HG02759 (cell line): ENCODE results near the gene TTLL5.
"Not testable (repeated sequence)": the region's sequence is repeated elsewhere in the genome, so short reads cannot be mapped to it uniquely, and the experiment has no call there.

ENCODE experiments used
- ATAC-seq: cut with Tn5 transposase; IDR thresholded peaks from one replicate; pipeline ENCODE4 v1.9.1; 2021; ENCODE audit warnings: mild to moderate bottlenecking, moderate library complexity; ENCODE audit not compliant: unreplicated experiment

Gene TTLL5

GRCh38 chr14:75649773-75650172, 11.3 kb upstream of the TTLL5 start:
- ATAC-seq, result no peak

GRCh38 chr14:75650253-75651058, 10.6 kb upstream of the TTLL5 start:
- no peak for ATAC-seq

- ATAC-seq, result no peak
Observed at GRCh38 chr14:75653563-75653962, 7.5 kb upstream of the TTLL5 start.

GRCh38 chr14:75654127-75654732, 6.8 kb upstream of the TTLL5 start:
- ATAC-seq, result peak; percentile 73

- no peak for ATAC-seq
Observed at GRCh38 chr14:75655235-75655634, 5.8 kb upstream of the TTLL5 start.

GRCh38 chr14:75657331-75657730, 3.7 kb upstream of the TTLL5 start:
- no peak for ATAC-seq

GRCh38 chr14:75658957-75659356, 2.1 kb upstream of the TTLL5 start:
- no peak for ATAC-seq

GRCh38 chr14:75660238-75660629, 812 bp upstream of the TTLL5 start:
- no peak for ATAC-seq

GRCh38 chr14:75661499-75661814, 411 bp downstream of the TTLL5 start:
- no peak for ATAC-seq

- no peak for ATAC-seq
Observed at GRCh38 chr14:75662966-75663365, 1.9 kb downstream of the TTLL5 start.

GRCh38 chr14:75667099-75667765, 6.2 kb downstream of the TTLL5 start:
- ATAC-seq, result no peak

- ATAC-seq, result no peak
Observed at GRCh38 chr14:75672605-75673192, 11.7 kb downstream of the TTLL5 start.

- ATAC-seq, result no peak
Observed at GRCh38 chr14:75673345-75674035, 12.4 kb downstream of the TTLL5 start.

GRCh38 chr14:75675265-75675960, 14.4 kb downstream of the TTLL5 start:
- ATAC-seq, result no peak

GRCh38 chr14:75685910-75686309, 24.9 kb downstream of the TTLL5 start:
- ATAC-seq, result no peak

- ATAC-seq, result no peak
Observed at GRCh38 chr14:75689012-75689411, 28.0 kb downstream of the TTLL5 start.

GRCh38 chr14:75690010-75690409, 29.0 kb downstream of the TTLL5 start:
- ATAC-seq, result no peak

- ATAC-seq, result not testable (repeated sequence)
Observed at GRCh38 chr14:75695025-75695424, 34.0 kb downstream of the TTLL5 start.

- no peak for ATAC-seq
Observed at GRCh38 chr14:75697386-75697785, 36.3 kb downstream of the TTLL5 start.

- no peak for ATAC-seq
Observed at GRCh38 chr14:75697918-75698317, 36.9 kb downstream of the TTLL5 start.

- no peak for ATAC-seq
Observed at GRCh38 chr14:75699331-75699730, 38.3 kb downstream of the TTLL5 start.
